ENCODE measurements around the gene CLCC1. TPM values are rescaled to one million over a fixed set of nuclear protein-coding genes. Genes with fewer than 3 reads are reported as not detected.

The CLCC1 gene
- total RNA-seq, 1 donor from 2014 or later, result 17.7 TPM

DNA sequence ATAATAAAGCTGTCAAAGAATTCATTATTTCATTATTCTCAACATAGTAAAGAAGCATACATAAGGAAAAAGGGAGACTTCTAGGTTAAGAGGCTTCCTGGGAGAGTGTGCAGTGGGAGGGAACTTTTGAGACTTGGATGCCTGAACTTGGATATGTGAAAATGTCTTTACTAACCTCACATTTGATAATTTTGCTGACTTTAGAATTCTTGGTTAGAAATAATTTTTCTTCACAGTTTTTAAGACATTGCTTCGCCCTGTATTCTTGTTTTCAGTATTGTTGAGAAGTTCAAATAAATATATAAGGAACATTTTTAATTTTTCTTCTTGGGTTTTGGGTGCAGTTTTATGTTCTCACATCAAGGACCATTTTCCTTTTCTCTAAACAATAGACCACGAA lies 46.5 kb downstream of the CLCC1 start:
- no peak for DNase-seq (ENCODE audit: low spot score)
- ATAC-seq, result no peak

Other genes starting within 250 kb of the CLCC1 start
- gene STXBP3, start 216.8 kb downstream of the CLCC1 start, total RNA-seq, result 16.2 TPM
- not detected for gene AKNAD1, start 106.4 kb downstream of the CLCC1 start, total RNA-seq
- 0.20 TPM for gene GPSM2, start 86.5 kb downstream of the CLCC1 start, total RNA-seq
- 2.4 TPM for gene WDR47, start 78.6 kb upstream of the CLCC1 start, total RNA-seq
- gene TAF13, start 112.5 kb upstream of the CLCC1 start, total RNA-seq, result 22.1 TPM
- 18.9 TPM for gene TMEM167B, start 127.3 kb upstream of the CLCC1 start, total RNA-seq
- 0.48 TPM for gene ELAPOR1, start 150.6 kb upstream of the CLCC1 start, total RNA-seq

All from left lobe of liver (tissue), 2 donors.